RWPE2 (cell line): ENCODE results near the gene UQCRC1.

ENCODE experiments used
- ATAC-seq: fragments of 200-7000 bp; cut with Tn5 transposase; 3 replicates; pipeline ENCODE4 v1.9.1; 2021; ENCODE audit warnings: low read depth
- DNase-seq: peaks from one replicate; pipeline ENCODE4 v3.0.0-alpha.2; 2020; ENCODE audit warnings: low spot score
- H3K27ac ChIP-seq: fragments of 450-650 bp; 2 replicates; pipeline ENCODE4 v1.5.1; 2017; ENCODE audit warnings: mild to moderate bottlenecking; ENCODE audit not compliant: poor library complexity, severe bottlenecking
- H3K27me3 ChIP-seq: fragments of 250-450 bp; sonication (Bioruptor Pico); 2 replicates; pipeline ENCODE4 v1.5.1; 2021; ENCODE audit warnings: mild to moderate bottlenecking, moderate library complexity; ENCODE audit not compliant: insufficient read depth, poor library complexity, severe bottlenecking
- H3K36me3 ChIP-seq: fragments of 250-450 bp; sonication (Bioruptor Pico); 2 replicates; pipeline ENCODE4 v1.5.1; 2020; ENCODE audit warnings: low read depth, mild to moderate bottlenecking, moderate library complexity
- H3K4me1 ChIP-seq: fragments of 250-450 bp; sonication (Bioruptor Pico); 2 replicates; pipeline ENCODE4 v1.5.1; 2021; ENCODE audit warnings: mild to moderate bottlenecking, moderate library complexity; ENCODE audit not compliant: insufficient read depth, poor library complexity, severe bottlenecking
- H3K4me3 ChIP-seq: fragments of 250-450 bp; sonication (Bioruptor Pico); 2 replicates; pipeline ENCODE4 v1.5.1; 2021; ENCODE audit warnings: mild to moderate bottlenecking, moderate library complexity; ENCODE audit not compliant: severe bottlenecking
- H3K9me3 ChIP-seq: fragments of 250-450 bp; sonication (Bioruptor Pico); 2 replicates; pipeline ENCODE4 v1.5.1; 2021; ENCODE audit warnings: mild to moderate bottlenecking, moderate library complexity; ENCODE audit not compliant: severe bottlenecking
- CTCF ChIP-seq: fragments of 450-650 bp; IDR thresholded peaks from one replicate; pipeline ENCODE4 v1.5.1; 2017; ENCODE audit warnings: mild to moderate bottlenecking, moderate library complexity; ENCODE audit not compliant: poor library complexity, severe bottlenecking

Gene UQCRC1

GRCh38 chr3:48624767-48625166 lies 15.3 kb upstream of the UQCRC1 start:
- Histone ChIP-seq H3K36me3 (peaks cover 41% of the 10 kb centered on the region), H3K4me3 (no peak overlapping the region), H3K4me1 (no peaks in the 10 kb centered on the region), H3K27ac (no peak overlapping the region), H3K9me3 (no peaks in the 10 kb centered on the region), H3K27me3 (no peaks in the 10 kb centered on the region)
- TF ChIP-seq CTCF, result no peak
- ATAC-seq, result no peak
- DNase-seq, result no peak

GRCh38 chr3:48623851-48624547 lies 14.6 kb upstream of the UQCRC1 start:
- H3K4me3 ChIP-seq, result no peak overlapping the region
- no peak for TF ChIP-seq CTCF
- H3K27ac ChIP-seq, result no peak overlapping the region
- H3K9me3 ChIP-seq, result no peaks in the 10 kb centered on the region
- peaks cover 33% of the 10 kb centered on the region for H3K36me3 ChIP-seq
- H3K4me1 ChIP-seq, result no peaks in the 10 kb centered on the region
- ATAC-seq (no peak), DNase-seq (no peak)
- H3K27me3 ChIP-seq, result no peaks in the 10 kb centered on the region

- Histone ChIP-seq H3K4me1 (no peaks in the 10 kb centered on the region), H3K9me3 (peaks cover 17% of the 10 kb centered on the region), H3K27ac (no peak within 1 kb of the TSS), H3K4me3 (no peak within 1 kb of the TSS), H3K27me3 (no peaks in the 10 kb centered on the region), H3K36me3 (peaks cover 18% of the 10 kb centered on the region)
- ATAC-seq (peak; percentile 20; the same call in 1 of the 3 replicates), DNase-seq (peak; percentile 61)
- TF ChIP-seq CTCF, result no peak
Observed at GRCh38 chr3:48621461-48621869, 12.0 kb upstream of the UQCRC1 start, which contains the start of gene TMEM89. Gene TMEM89, minus strand, starts transcription at chr3:48621769. Its CDS starts 13 bp downstream, at chr3:48621756.

GRCh38 chr3:48619541-48620524 lies 10.4 kb upstream of the UQCRC1 start:
- Histone ChIP-seq H3K4me1 (no peaks in the 10 kb centered on the region), H3K36me3 (peaks cover 2% of the 10 kb centered on the region; the same call in 1 of the 2 replicates), H3K9me3 (peaks cover 17% of the 10 kb centered on the region), H3K27ac (no peak overlapping the region), H3K27me3 (no peaks in the 10 kb centered on the region), H3K4me3 (no peak overlapping the region)
- ATAC-seq (no peak), DNase-seq (no peak)
- TF ChIP-seq CTCF, result no peak
